Liver (tissue), 9 donors: ENCODE results near the gene NR5A2. TPM values are rescaled to one million over a fixed set of nuclear protein-coding genes. Genes with fewer than 3 reads are reported as not detected.

ENCODE experiments used
- DNase-seq: peaks from one replicate; pipeline ENCODE4 v3.0.0-alpha.2; 2017; ENCODE audit warnings: low spot score
- H3K27ac ChIP-seq, 2 donors: one replicate each; pipeline ENCODE4 v1.7.0; 2013; ENCODE audit warnings: inconsistent platforms in 2 of 2, low read length in 2 of 2, control low read depth in 1 of 2, low read depth in 1 of 2, mild to moderate bottlenecking in 1 of 2
- H3K27me3 ChIP-seq, 4 donors: one replicate each; pipeline versions ENCODE4 v1.6.1 to v1.7.0; 2013; ENCODE audit warnings: low read length in 3 of 4, inconsistent platforms in 1 of 4, mild to moderate bottlenecking in 1 of 4, moderate library complexity in 1 of 4; ENCODE audit not compliant: control insufficient read depth in 4 of 4, insufficient read depth in 4 of 4
- H3K36me3 ChIP-seq, 4 donors: one replicate each; pipeline versions ENCODE4 v1.6.1 to v1.7.0; 2013; ENCODE audit warnings: low read length in 3 of 4, mild to moderate bottlenecking in 3 of 4, low read depth in 1 of 4, moderate library complexity in 1 of 4; ENCODE audit not compliant: control insufficient read depth in 4 of 4, insufficient read depth in 3 of 4
- H3K4me1 ChIP-seq, 4 donors: one replicate each; pipeline versions ENCODE4 v1.6.1 to v1.7.0; 2013; ENCODE audit warnings: low read length in 3 of 4, mild to moderate bottlenecking in 3 of 4, moderate library complexity in 1 of 4; ENCODE audit not compliant: control insufficient read depth in 4 of 4, insufficient read depth in 4 of 4
- H3K4me3 ChIP-seq, 3 donors: one replicate each; pipeline versions ENCODE4 v1.6.1 to v1.7.0; 2013; ENCODE audit warnings: low read length in 3 of 3, control low read depth in 1 of 3, low read depth in 1 of 3, mild to moderate bottlenecking in 1 of 3
- H3K9ac ChIP-seq, 2 donors: one replicate each; pipeline ENCODE4 v1.7.0; 2013; ENCODE audit warnings: low read length in 2 of 2, mild to moderate bottlenecking in 2 of 2, moderate library complexity in 2 of 2, control low read depth in 1 of 2, low read depth in 1 of 2
- H3K9me3 ChIP-seq, 4 donors: one replicate each; pipeline versions ENCODE4 v1.6.1 to v1.7.0; 2013; ENCODE audit warnings: low read length in 3 of 4; ENCODE audit not compliant: control insufficient read depth in 4 of 4
- ATF3 ChIP-seq: IDR thresholded peaks from 2 replicates; pipeline ENCODE4 v1.6.1; 2016; ENCODE audit warnings: antibody characterized with exemption
- EGR1 ChIP-seq, 2 donors: IDR thresholded peaks; 2 replicates each; pipeline ENCODE4 v1.6.1; 2016 to 2018; ENCODE audit warnings: antibody characterized with exemption in 2 of 2, low read depth in 2 of 2
- FOXA1 ChIP-seq: IDR thresholded peaks from 2 replicates; pipeline ENCODE4 v1.6.1; 2016; ENCODE audit warnings: antibody characterized with exemption
- FOXA2 ChIP-seq: IDR thresholded peaks from 2 replicates; pipeline ENCODE4 v1.6.1; 2016; ENCODE audit warnings: antibody characterized with exemption
- GABPA ChIP-seq, 2 donors: IDR thresholded peaks in 1 of 2; conservative IDR thresholded peaks in 1 of 2; 2 replicates each; pipeline ENCODE4 v1.6.1; 2016; ENCODE audit warnings: antibody characterized with exemption in 2 of 2, mild to moderate bottlenecking in 1 of 2, moderate library complexity in 1 of 2
- HNF4A ChIP-seq, 2 donors: conservative IDR thresholded peaks; 2 replicates each; pipeline ENCODE4 v1.6.1; 2016; ENCODE audit warnings: antibody characterized with exemption in 2 of 2, mild to moderate bottlenecking in 2 of 2
- HNF4G ChIP-seq: IDR thresholded peaks from 2 replicates; pipeline ENCODE4 v1.6.1; 2016; ENCODE audit warnings: antibody characterized with exemption
- JUND ChIP-seq, 2 donors: IDR thresholded peaks; 2 replicates each; pipeline ENCODE4 v1.6.1; 2016; ENCODE audit warnings: antibody characterized with exemption in 2 of 2
- NR2F2 ChIP-seq: IDR thresholded peaks from 2 replicates; pipeline ENCODE4 v1.6.1; 2016; ENCODE audit warnings: antibody characterized with exemption
- RAD21 ChIP-seq, 2 donors: IDR thresholded peaks; 2 replicates each; pipeline ENCODE4 v1.6.1; 2016; ENCODE audit warnings: antibody characterized with exemption in 2 of 2, mild to moderate bottlenecking in 2 of 2
- REST ChIP-seq: IDR thresholded peaks from 2 replicates; pipeline ENCODE4 v1.6.1; 2016; ENCODE audit warnings: antibody characterized with exemption, mild to moderate bottlenecking
- RXRA ChIP-seq, 2 donors: IDR thresholded peaks; 2 replicates each; pipeline ENCODE4 v1.6.1; 2017 to 2018; ENCODE audit warnings: antibody characterized with exemption in 2 of 2, mild to moderate bottlenecking in 1 of 2
- SP1 ChIP-seq: IDR thresholded peaks from 2 replicates; pipeline ENCODE4 v1.6.1; 2018; ENCODE audit warnings: antibody characterized with exemption, mild to moderate bottlenecking
- TAF1 ChIP-seq: conservative IDR thresholded peaks from 2 replicates; pipeline ENCODE4 v1.6.1; 2016; ENCODE audit warnings: antibody characterized with exemption, mild to moderate bottlenecking
- YY1 ChIP-seq: IDR thresholded peaks from 2 replicates; pipeline ENCODE4 v1.6.1; 2016; ENCODE audit warnings: antibody characterized with exemption, mild to moderate bottlenecking
- WGBS: extraction: QIAGEN DNeasy Blood & Tissue Kit; methylation state at CpG from one replicate; pipeline ENCODE4 v1.1.7; 2013; 5-methylcytosine and 5-hydroxymethylcytosine counted together
- polyA plus RNA-seq, 2 donors: library from polyadenylated mRNA; stranded (reverse) in 1 of 2; unstranded in 1 of 2; fragments of 200-250 nt in 1 of 2; fragments of >200 nt in 1 of 2; fragmentation: Nextera tagmentation in 1 of 2; extraction: Ambion mirVana in 1 of 2; gene quantifications; one replicate each; pipeline versions ENCODE4 v1.2.1 to v1.2.3, GENCODE V29; 2013 to 2015
- total RNA-seq, 2 donors: library from RNA; depleted of rRNA; stranded (reverse); fragments of >200 nt; gene quantifications; one replicate each; pipeline ENCODE4 v1.2.3, GENCODE V29; 2014
- TF ChIP-seq, protein P1 (sequence below): fragments of 150-350 bp; IDR thresholded peaks from 2 replicates; pipeline ENCODE4 v1.5.1; 2017; ENCODE audit warnings: improper control_type of control experiment, low read depth, low read length; ENCODE audit not compliant: missing input control
- TF ChIP-seq, protein P2 (sequence below): IDR thresholded peaks from 2 replicates; pipeline ENCODE4 v1.6.1; 2016; ENCODE audit warnings: antibody characterized with exemption
- TF ChIP-seq, protein P3 (sequence below): IDR thresholded peaks from 2 replicates; pipeline ENCODE4 v1.6.1; 2016; ENCODE audit warnings: antibody characterized with exemption
- donor health status: healthy.
- donor health status: healthy.
- donor health status: healthy.
- donor health status: healthy.
- donor health status: healthy.

Gene NR5A2
- total and polyA plus RNA-seq, 4 donors: 10.0 to 37.5 (median 21.1) TPM

- TF ChIP-seq REST: no peak
These were observed 48.5 kb downstream of the NR5A2 start (continued) for GRCh38 chr1:200075938-200076546.

DNA sequence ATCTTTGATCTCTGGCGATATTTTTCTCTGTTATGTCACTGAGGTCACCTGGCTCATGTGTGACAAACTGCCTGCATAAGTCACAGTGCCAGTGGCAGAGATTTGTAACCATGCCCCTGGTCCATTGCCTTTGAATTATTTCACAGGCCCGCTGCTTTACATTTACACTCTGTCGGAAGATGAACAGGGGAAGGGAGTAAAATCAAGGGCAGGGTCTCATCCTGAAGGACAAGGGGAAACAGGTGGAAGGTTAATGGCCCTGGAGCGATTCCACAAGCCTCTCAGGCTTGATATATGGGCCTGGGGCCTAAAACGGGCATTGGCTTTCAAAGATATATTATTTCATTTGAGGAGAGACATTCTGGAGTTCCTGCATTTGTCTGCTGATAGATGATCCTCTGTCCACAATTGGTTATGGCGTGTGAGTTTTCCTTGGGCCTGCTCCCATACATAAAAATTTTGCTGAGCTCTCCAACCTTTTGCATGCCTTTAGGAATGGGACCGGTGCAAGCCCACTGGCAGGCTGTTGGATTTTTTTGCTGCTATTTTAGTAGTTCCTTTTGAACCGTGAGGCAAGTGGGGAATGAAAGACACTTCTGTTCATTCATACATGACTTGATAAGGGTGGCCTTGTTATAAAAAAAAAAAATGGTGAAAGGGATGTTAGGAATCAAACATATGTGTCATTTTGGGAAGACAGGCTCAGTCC lies 51.9 kb downstream of the NR5A2 start:
- no peak overlapping the region for H3K27ac ChIP-seq
- no peak for DNase-seq
- peaks cover 0 to 10% (median 6%) of the 10 kb centered on the region in 4 donors for H3K4me1 ChIP-seq
- no peaks in the 10 kb centered on the region for H3K9me3 ChIP-seq
- H3K27me3 ChIP-seq: no peaks in the 10 kb centered on the region
- no peak overlapping the region for H3K9ac ChIP-seq
- whole genome bisulfite sequencing: 82% methylated on average over 8 of the region's 8 CpGs
- H3K36me3 ChIP-seq: peaks cover 0 to 6% (median 2%) of the 10 kb centered on the region in 4 donors
- TF ChIP-seq REST (no peak), HNF4A (conservative IDR thresholded peaks at IDR 0.05) (no peak), FOXA1 (no peak), RXRA (IDR thresholded peaks at IDR 0.05) (no peak), FOXA2 (no peak), JUND (IDR thresholded peaks at IDR 0.05) (no peak), RAD21 (IDR thresholded peaks at IDR 0.05) (no peak), EGR1 (IDR thresholded peaks at IDR 0.05; ENCODE audit: low read depth in 2 of 2) (no peak), NR2F2 (no peak), SP1 (no peak), HNF4G (no peak), GABPA (IDR thresholded peaks at IDR 0.05 in 1 of 2, conservative IDR thresholded peaks at IDR 0.05 in 1 of 2) (no peak), ATF3 (no peak), TAF1 (no peak), YY1 (no peak)
- TF ChIP-seq, protein P1, sequence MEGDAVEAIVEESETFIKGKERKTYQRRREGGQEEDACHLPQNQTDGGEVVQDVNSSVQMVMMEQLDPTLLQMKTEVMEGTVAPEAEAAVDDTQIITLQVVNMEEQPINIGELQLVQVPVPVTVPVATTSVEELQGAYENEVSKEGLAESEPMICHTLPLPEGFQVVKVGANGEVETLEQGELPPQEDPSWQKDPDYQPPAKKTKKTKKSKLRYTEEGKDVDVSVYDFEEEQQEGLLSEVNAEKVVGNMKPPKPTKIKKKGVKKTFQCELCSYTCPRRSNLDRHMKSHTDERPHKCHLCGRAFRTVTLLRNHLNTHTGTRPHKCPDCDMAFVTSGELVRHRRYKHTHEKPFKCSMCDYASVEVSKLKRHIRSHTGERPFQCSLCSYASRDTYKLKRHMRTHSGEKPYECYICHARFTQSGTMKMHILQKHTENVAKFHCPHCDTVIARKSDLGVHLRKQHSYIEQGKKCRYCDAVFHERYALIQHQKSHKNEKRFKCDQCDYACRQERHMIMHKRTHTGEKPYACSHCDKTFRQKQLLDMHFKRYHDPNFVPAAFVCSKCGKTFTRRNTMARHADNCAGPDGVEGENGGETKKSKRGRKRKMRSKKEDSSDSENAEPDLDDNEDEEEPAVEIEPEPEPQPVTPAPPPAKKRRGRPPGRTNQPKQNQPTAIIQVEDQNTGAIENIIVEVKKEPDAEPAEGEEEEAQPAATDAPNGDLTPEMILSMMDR: no peak
- TF ChIP-seq, protein P2, sequence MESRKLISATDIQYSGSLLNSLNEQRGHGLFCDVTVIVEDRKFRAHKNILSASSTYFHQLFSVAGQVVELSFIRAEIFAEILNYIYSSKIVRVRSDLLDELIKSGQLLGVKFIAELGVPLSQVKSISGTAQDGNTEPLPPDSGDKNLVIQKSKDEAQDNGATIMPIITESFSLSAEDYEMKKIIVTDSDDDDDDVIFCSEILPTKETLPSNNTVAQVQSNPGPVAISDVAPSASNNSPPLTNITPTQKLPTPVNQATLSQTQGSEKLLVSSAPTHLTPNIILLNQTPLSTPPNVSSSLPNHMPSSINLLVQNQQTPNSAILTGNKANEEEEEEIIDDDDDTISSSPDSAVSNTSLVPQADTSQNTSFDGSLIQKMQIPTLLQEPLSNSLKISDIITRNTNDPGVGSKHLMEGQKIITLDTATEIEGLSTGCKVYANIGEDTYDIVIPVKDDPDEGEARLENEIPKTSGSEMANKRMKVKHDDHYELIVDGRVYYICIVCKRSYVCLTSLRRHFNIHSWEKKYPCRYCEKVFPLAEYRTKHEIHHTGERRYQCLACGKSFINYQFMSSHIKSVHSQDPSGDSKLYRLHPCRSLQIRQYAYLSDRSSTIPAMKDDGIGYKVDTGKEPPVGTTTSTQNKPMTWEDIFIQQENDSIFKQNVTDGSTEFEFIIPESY: no peak
- TF ChIP-seq, protein P3, sequence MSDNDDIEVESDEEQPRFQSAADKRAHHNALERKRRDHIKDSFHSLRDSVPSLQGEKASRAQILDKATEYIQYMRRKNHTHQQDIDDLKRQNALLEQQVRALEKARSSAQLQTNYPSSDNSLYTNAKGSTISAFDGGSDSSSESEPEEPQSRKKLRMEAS: no peak
- H3K4me3 ChIP-seq: no peak overlapping the region
